Measurements from ENCODE around the gene WDFY3.

DNA sequence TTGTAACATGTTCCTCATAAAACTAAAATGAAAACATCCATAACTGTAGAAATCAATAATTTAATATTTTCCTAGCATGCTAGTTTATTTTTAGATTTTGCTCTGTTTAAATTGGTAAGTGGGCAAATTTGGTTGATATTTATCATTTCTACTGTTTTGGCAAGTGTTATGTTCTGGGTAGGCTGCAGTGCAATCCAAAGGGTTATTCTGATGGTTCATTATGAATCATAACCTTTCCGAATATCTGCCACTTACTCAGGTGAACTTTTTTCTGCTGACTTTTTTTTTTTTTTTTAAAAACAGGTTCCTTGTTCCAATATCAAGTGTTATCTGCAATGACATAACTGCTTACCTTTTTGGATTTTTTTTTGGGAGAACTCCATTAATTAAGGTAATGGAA lies 331.5 kb downstream of the WDFY3 start:
- TF ChIP-seq, protein P1, sequence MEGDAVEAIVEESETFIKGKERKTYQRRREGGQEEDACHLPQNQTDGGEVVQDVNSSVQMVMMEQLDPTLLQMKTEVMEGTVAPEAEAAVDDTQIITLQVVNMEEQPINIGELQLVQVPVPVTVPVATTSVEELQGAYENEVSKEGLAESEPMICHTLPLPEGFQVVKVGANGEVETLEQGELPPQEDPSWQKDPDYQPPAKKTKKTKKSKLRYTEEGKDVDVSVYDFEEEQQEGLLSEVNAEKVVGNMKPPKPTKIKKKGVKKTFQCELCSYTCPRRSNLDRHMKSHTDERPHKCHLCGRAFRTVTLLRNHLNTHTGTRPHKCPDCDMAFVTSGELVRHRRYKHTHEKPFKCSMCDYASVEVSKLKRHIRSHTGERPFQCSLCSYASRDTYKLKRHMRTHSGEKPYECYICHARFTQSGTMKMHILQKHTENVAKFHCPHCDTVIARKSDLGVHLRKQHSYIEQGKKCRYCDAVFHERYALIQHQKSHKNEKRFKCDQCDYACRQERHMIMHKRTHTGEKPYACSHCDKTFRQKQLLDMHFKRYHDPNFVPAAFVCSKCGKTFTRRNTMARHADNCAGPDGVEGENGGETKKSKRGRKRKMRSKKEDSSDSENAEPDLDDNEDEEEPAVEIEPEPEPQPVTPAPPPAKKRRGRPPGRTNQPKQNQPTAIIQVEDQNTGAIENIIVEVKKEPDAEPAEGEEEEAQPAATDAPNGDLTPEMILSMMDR (conservative IDR thresholded peaks at IDR 0.05; ENCODE audit: low read depth, low read length): no peak
- TF ChIP-seq POLR2A (IDR thresholded peaks at IDR 0.05; ENCODE audit: low read depth, low read length) (no peak), MAFK (IDR thresholded peaks at IDR 0.05; ENCODE audit: low read depth, low read length) (no peak), RAD21 (IDR thresholded peaks at IDR 0.05; ENCODE audit: low read length) (no peak), SMC3 (IDR thresholded peaks at IDR 0.05; ENCODE audit: low read depth, low read length) (no peak), CHD1 (IDR thresholded peaks at IDR 0.05; ENCODE audit: low read depth, low read length) (no peak), RFX5 (IDR thresholded peaks at IDR 0.05; ENCODE audit: low read depth, low read length) (no peak), MXI1 (IDR thresholded peaks at IDR 0.05; ENCODE audit: borderline replicate concordance, low read depth, low read length) (no peak)
- TF ChIP-seq, protein P2, sequence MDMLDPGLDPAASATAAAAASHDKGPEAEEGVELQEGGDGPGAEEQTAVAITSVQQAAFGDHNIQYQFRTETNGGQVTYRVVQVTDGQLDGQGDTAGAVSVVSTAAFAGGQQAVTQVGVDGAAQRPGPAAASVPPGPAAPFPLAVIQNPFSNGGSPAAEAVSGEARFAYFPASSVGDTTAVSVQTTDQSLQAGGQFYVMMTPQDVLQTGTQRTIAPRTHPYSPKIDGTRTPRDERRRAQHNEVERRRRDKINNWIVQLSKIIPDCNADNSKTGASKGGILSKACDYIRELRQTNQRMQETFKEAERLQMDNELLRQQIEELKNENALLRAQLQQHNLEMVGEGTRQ (IDR thresholded peaks at IDR 0.05; ENCODE audit: low read depth, low read length): no peak
- TF ChIP-seq, protein P3, sequence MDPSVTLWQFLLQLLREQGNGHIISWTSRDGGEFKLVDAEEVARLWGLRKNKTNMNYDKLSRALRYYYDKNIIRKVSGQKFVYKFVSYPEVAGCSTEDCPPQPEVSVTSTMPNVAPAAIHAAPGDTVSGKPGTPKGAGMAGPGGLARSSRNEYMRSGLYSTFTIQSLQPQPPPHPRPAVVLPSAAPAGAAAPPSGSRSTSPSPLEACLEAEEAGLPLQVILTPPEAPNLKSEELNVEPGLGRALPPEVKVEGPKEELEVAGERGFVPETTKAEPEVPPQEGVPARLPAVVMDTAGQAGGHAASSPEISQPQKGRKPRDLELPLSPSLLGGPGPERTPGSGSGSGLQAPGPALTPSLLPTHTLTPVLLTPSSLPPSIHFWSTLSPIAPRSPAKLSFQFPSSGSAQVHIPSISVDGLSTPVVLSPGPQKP (IDR thresholded peaks at IDR 0.05; ENCODE audit: borderline replicate concordance, low read depth, low read length): no peak
